Measurements from ENCODE around the gene TPRX2. TPM values are rescaled to one million over a fixed set of nuclear protein-coding genes. Genes with fewer than 3 reads are reported as not detected.
"Not testable (repeated sequence)": the region's sequence is repeated elsewhere in the genome, so short reads cannot be mapped to it uniquely, and the experiment has no call there.

TPRX2 gene
- total and polyA plus RNA-seq, 10 donors = not detected

GRCh38 chr19:47899335-47899734 lies 40.3 kb downstream of the TPRX2 start:
- no peak for DNase-seq
- 92 to 95% (median 94%) methylated on average over 8 of the region's 8 CpGs for WGBS, 5 donors
- H3K4me3 ChIP-seq = no peak overlapping the region
- peaks cover 0 to 13% (median 0%) of the 10 kb centered on the region in 7 donors for H3K27me3 ChIP-seq (replicated peaks in 1 of 7)
- H3K36me3 ChIP-seq = no peaks in the 10 kb centered on the region
- intact Hi-C loops (cut with DNase I; ENCODE audit: low total_unique reads) = no loop called here
- no peaks in the 10 kb centered on the region for H3K4me1 ChIP-seq
- H3K27ac ChIP-seq = no peak overlapping the region
- peaks cover 0 to 20% (median 11%) of the 10 kb centered on the region in 8 donors for H3K9me3 ChIP-seq
- no peak for TF ChIP-seq POLR2A (IDR thresholded peaks at IDR 0.05)
- no peak for TF ChIP-seq CTCF (IDR thresholded peaks at IDR 0.05 in 8 of 11, conservative IDR thresholded peaks at IDR 0.05 in 3 of 11)

GRCh38 chr19:47901370-47901769 lies 42.3 kb downstream of the TPRX2 start:
- Histone ChIP-seq H3K27me3 (replicated peaks in 1 of 7) (peaks cover 0 to 13% (median 0%) of the 10 kb centered on the region in 7 donors), H3K27ac (no peak overlapping the region), H3K4me1 (no peaks in the 10 kb centered on the region), H3K4me3 (no peak overlapping the region), H3K9me3 (peaks cover 0 to 7% (median 2%) of the 10 kb centered on the region in 8 donors), H3K36me3 (no peaks in the 10 kb centered on the region)
- intact Hi-C loops (cut with DNase I; ENCODE audit: low total_unique reads) = no loop called here
- WGBS, 5 donors = 65 to 77% (median 74%) methylated on average over 7 of the region's 7 CpGs
- no peak for DNase-seq
- TF ChIP-seq CTCF (IDR thresholded peaks at IDR 0.05 in 8 of 11, conservative IDR thresholded peaks at IDR 0.05 in 3 of 11) = no peak
- TF ChIP-seq POLR2A (IDR thresholded peaks at IDR 0.05) = no peak
- no peak for TF ChIP-seq POLR2AphosphoS5 (IDR thresholded peaks at IDR 0.05)

GRCh38 chr19:47909350-47909749 lies 50.3 kb downstream of the TPRX2 start:
- H3K27ac ChIP-seq; H3K9me3 ChIP-seq; H3K4me3 ChIP-seq; H3K4me1 ChIP-seq; intact Hi-C loops (cut with DNase I; ENCODE audit: low total_unique reads); H3K36me3 ChIP-seq; H3K27me3 ChIP-seq (replicated peaks in 1 of 7): not testable (repeated sequence)
- peak in 7 of 11 experiments; percentile 46 to 74 (median 62) for TF ChIP-seq CTCF (IDR thresholded peaks at IDR 0.05 in 8 of 11, conservative IDR thresholded peaks at IDR 0.05 in 3 of 11)
- WGBS, 5 donors = 0 to 3% (median 1%) methylated on average over 5 to 10 of the region's 14 CpGs
- peak; percentile 82 for DNase-seq

GRCh38 chr19:47910191-47910590 lies 51.2 kb downstream of the TPRX2 start:
- H3K4me1 ChIP-seq; H3K4me3 ChIP-seq; H3K9me3 ChIP-seq; intact Hi-C loops (cut with DNase I; ENCODE audit: low total_unique reads); H3K27ac ChIP-seq; DNase-seq; H3K27me3 ChIP-seq (replicated peaks in 1 of 7); H3K36me3 ChIP-seq: not testable (repeated sequence)
- WGBS, 5 donors = 84 to 96% (median 86%) methylated on average over 1 to 2 of the region's 2 CpGs

Other genes with a start within 250 kb of the TPRX2 start
- gene EHD2, start 145.8 kb upstream of the TPRX2 start, total RNA-seq = 10 to 100 TPM; 48.9 to 87.7 (median 64.3) TPM
- 10 to 100 TPM in 2 of 3 donors, 1 to 10 TPM in 1; 6.9 to 18.4 (median 10.6) TPM for gene EHD2, start 145.8 kb upstream of the TPRX2 start, polyA plus RNA-seq
- 100 to 1,000 TPM; 280 to 442 (median 379) TPM for gene NOP53, start 113.7 kb upstream of the TPRX2 start, total RNA-seq
- gene NOP53, start 113.7 kb upstream of the TPRX2 start, polyA plus RNA-seq = 100 to 1,000 TPM; 709 to 858 (median 815) TPM
- 100 to 1,000 TPM; 137 to 455 (median 301) TPM for gene SELENOW, start 80.5 kb upstream of the TPRX2 start, total RNA-seq
- gene SELENOW, start 80.5 kb upstream of the TPRX2 start, polyA plus RNA-seq = 100 to 1,000 TPM; 270 to 592 (median 358) TPM
- gene TPRX1, start 54.7 kb upstream of the TPRX2 start, total RNA-seq = not detected
- gene TPRX1, start 54.7 kb upstream of the TPRX2 start, polyA plus RNA-seq = not detected
- under 1 TPM in 1 of 7 donors, not detected in 6; 0.09 TPM for gene CRX, start 37.3 kb upstream of the TPRX2 start, total RNA-seq
- gene CRX, start 37.3 kb upstream of the TPRX2 start, polyA plus RNA-seq = not detected
- gene SULT2A1, start 27.1 kb downstream of the TPRX2 start, total RNA-seq = under 1 TPM in 1 of 7 donors, not detected in 6; 0.19 TPM
- not detected for gene SULT2A1, start 27.1 kb downstream of the TPRX2 start, polyA plus RNA-seq
- not detected for gene BSPH1, start 132.9 kb downstream of the TPRX2 start, total RNA-seq
- not detected for gene BSPH1, start 132.9 kb downstream of the TPRX2 start, polyA plus RNA-seq
- not detected for gene ELSPBP1, start 135.4 kb downstream of the TPRX2 start, total RNA-seq
- gene ELSPBP1, start 135.4 kb downstream of the TPRX2 start, polyA plus RNA-seq = not detected
- gene CABP5, start 184.8 kb downstream of the TPRX2 start, total RNA-seq = 1 to 10 TPM in 1 of 7 donors, under 1 TPM in 4, not detected in 2; 0.28 to 1.3 (median 0.79) TPM
- gene CABP5, start 184.8 kb downstream of the TPRX2 start, polyA plus RNA-seq = under 1 TPM in 2 of 3 donors, not detected in 1; 0.10 to 0.24 TPM